ENCODE results near the gene CNTNAP4.

Gene CNTNAP4

GRCh38 chr16:76378020-76378419, 100.8 kb downstream of the CNTNAP4 start:
- TF ChIP-seq CTCF (IDR thresholded peaks at IDR 0.05; ENCODE audit: control insufficient read depth, insufficient read depth, low read depth, low read length, missing control alignments) = no peak
- DNase-seq (ENCODE audit: low read depth) = no peak

DNA sequence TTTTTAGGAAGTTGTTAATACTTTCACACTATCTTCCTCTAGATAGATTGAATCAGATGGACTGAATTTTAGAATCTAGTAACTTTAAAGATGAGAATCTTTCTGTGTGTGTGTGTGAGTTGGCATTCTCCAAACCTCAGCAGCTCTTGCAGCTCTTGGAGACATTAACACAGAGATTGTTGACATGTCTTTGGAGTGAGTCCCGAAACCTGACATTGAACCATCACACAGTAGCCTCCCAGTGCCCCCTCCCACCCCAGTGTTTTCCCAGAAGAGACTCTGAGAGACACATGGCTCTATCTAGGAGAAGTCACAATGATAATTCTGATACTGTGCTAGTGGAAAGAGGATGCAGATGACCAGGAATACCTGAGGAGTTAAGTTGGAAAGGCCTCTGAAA, 103.9 kb downstream of the CNTNAP4 start:
- no peak for DNase-seq (ENCODE audit: low read depth)
- H3K4me3 ChIP-seq (ENCODE audit: control insufficient read depth, low read depth, low read length) = no peak overlapping the region
- no peak for TF ChIP-seq CTCF (IDR thresholded peaks at IDR 0.05; ENCODE audit: control insufficient read depth, insufficient read depth, low read depth, low read length, missing control alignments)

More at GRCh38 chr16:76378020-76378419, 100.8 kb downstream of the CNTNAP4 start:
- no peak overlapping the region for H3K4me3 ChIP-seq (ENCODE audit: control insufficient read depth, low read depth, low read length)

- no peak for DNase-seq (ENCODE audit: low read depth)
- TF ChIP-seq CTCF (IDR thresholded peaks at IDR 0.05; ENCODE audit: control insufficient read depth, insufficient read depth, low read depth, low read length, missing control alignments) = no peak
Measured at GRCh38 chr16:76385601-76386230, 108.5 kb downstream of the CNTNAP4 start.

GRCh38 chr16:76386784-76387183, 109.6 kb downstream of the CNTNAP4 start:
- no peak for DNase-seq (ENCODE audit: low read depth)
- no peak overlapping the region for H3K4me3 ChIP-seq (ENCODE audit: control insufficient read depth, low read depth, low read length)
- no peak for TF ChIP-seq CTCF (IDR thresholded peaks at IDR 0.05; ENCODE audit: control insufficient read depth, insufficient read depth, low read depth, low read length, missing control alignments)

More at GRCh38 chr16:76385601-76386230, 108.5 kb downstream of the CNTNAP4 start:
- no peak overlapping the region for H3K4me3 ChIP-seq (ENCODE audit: control insufficient read depth, low read depth, low read length)

DNA sequence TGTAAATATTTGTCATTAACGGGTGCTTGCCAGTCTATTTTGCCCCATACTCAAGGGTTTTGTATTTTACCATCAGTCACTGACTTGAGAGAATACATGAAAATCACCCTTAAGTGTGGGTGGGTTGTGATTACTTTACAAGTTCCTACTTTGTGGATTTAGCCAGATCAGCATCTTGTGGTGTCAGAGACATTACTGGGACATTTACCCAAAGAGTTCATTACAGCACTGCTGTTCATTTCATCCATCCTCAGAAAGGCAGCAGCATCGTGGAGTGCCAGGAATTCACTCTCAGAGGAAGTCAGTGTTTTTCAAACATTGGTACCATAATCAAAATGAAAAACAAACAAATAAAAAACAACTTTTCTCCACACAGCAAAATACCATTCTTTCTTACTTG, 110.8 kb downstream of the CNTNAP4 start:
- H3K4me3 ChIP-seq (ENCODE audit: control insufficient read depth, low read depth, low read length) = no peak overlapping the region
- no peak for TF ChIP-seq CTCF (IDR thresholded peaks at IDR 0.05; ENCODE audit: control insufficient read depth, insufficient read depth, low read depth, low read length, missing control alignments)
- DNase-seq (ENCODE audit: low read depth) = no peak

GRCh38 chr16:76389126-76389525, 111.9 kb downstream of the CNTNAP4 start:
- no peak for DNase-seq (ENCODE audit: low read depth)
- no peak for TF ChIP-seq CTCF (IDR thresholded peaks at IDR 0.05; ENCODE audit: control insufficient read depth, insufficient read depth, low read depth, low read length, missing control alignments)
- no peak overlapping the region for H3K4me3 ChIP-seq (ENCODE audit: control insufficient read depth, low read depth, low read length)

All from AG09309 (cell line).